Activated gamma-delta T cell treated with Interleukin-2 at 50 U/mL for 16 hours (primary cell): ENCODE data around the gene CCNO.

Experiments
- DNase-seq: peaks from one replicate; pipeline ENCODE4 v3.0.0-alpha.2; 2020

Gene CCNO

DNA sequence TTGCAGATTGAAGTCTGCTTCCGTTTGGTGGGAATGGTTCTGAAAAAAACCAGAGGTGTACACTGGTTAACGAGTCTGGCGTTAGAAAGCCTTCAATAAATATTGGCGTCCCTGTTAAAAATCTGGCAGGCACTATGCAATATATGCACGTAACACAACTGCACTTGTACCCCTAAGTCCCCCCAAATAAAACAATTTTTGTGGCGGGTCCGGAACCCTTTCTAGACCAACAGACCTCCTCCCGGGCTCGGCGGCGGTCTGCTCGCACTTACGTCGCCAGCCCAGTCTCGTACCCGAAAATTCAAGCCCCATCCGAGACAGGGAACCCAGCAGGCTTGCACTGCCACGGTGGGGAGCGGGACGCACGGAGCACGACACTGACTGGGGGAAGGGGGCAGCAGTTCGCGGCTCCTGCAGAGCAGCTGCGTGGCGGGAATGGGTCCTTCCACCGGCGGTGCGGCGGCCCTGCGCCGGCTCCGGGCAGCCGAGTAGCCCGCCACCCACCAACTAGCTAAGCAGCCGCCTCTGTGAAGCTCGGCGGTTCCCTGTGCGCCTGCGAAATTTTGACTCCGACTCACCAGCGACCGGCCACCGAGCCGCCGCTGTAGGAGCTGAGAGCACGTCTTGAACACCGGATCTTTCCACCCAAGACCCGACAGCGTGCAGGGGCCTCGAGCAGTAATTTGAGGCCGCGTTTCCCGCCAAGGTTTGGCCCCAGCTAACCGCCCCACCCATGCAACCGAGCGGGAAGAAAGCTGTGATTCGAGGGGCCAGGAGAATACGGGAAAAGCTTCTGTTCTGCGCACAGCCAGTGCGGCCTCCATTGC is 10.2 kb downstream of the CCNO start:
- DNase-seq, result no peak

DNA sequence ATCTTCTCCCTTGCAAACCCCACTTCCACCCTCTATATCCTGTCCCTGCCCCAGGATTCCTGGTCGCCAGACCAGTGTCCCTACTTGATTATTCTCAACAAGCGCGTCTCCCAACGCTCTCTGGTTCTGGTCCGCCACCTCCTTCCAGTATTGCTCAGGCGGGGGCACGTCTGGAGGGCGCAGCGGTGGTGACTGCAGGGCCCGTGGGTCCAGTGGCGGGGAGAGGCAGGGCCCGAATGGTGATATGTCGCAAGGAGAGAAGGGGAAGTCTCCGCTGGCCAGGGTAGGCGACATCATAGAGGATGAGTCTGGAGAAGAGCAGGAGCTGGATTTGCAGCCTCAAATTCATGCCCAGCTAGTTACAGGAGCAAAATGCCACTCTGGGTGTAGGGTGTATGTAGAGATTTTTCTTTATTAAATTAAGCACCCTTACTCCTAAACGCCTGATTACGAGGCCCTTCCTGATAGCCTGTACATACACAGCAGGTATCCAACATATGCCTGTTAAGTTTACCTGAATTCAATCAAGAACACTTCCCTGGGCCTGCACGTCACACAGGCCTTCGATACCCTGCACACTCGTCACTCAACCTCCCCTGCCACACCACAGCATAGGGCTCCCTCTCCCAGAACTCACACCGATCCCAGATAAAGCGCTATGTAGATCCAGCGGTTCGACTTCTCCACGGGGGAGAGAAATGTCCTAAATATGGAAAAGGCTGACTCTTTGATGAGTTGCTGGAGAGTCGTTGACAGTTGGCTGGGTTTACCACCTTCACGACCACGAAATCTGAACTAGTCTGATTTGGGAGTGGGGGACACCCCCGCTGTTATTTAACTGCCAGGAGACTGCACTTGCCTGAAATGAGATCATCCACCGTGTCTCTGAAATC is 11.1 kb downstream of the CCNO start:
- DNase-seq, result no peak

DNA sequence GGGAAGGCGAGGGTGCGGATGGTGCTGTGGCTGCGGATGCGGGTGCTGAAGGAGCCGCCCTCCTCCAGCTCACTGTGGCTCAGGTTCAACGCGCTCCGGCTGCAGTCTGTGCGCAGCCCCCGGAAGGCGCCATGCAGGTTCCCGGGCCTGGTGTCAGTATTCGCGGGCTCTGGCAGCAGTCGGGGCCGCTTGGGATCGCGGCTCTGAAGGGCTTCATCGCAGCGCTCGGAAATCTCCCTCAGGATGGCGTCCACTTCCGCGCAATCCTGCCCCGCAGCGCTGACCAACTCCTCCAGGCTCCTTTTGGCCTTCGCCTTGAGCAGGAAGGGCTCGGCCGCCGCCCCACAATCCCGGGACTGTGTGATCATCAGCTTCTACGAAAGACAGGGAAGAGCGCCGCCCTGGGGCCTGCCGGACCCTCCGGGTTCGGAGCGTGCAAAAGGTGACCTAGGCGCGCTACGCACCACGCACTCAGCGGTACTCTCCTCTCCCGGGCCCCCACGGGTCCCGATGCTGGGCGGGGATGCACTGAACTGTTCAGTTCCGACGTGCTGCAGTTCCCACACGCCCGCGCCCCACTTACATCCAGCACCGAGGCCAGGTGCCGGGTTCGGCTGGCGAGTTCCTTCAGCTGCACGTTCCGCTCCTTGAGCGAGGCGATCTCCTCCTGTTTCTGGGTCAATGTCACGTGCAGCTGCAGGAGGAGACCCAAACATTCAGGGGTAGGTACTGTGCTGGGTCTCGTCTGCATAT is 12.8 kb downstream of the CCNO start:
- no peak for DNase-seq

DNA sequence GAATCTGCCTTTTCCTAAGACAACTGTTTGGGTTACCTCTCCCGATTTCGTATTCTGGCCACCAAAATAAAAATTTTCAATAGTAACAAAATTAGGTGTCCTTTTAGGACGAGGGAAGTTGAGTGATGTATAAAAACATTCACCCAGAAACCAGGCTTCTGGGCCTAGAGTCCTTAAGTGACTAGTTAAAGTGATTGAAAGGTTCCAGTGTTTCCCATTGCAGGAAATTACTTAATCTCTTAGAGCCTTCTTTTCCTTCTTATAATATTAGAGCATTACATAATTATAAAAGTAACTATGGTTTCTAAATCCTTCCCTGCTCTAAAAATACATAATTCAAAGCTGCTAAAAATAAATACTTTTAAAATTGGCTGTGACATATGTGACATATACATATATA is 13.6 kb downstream of the CCNO start:
- no peak for DNase-seq

DNA sequence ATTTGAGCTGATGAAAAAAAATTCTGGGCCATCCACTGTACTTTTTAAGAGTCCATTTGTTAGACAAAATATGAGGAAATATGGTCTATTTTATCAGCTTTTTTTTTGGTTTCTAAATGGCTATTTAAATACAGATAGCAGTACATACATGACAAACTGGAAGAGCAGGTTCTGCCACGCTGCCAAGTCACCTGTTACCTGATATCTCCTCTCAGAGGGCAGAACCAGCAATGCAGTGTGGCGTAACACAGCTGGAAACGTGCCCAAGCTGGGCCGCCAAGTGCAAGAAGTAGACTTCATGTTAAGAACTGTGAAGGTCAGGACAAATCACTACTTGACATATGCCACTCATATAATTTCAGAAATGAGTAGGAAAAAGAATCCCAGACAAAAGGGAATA is 14.4 kb downstream of the CCNO start:
- no peak for DNase-seq

DNA sequence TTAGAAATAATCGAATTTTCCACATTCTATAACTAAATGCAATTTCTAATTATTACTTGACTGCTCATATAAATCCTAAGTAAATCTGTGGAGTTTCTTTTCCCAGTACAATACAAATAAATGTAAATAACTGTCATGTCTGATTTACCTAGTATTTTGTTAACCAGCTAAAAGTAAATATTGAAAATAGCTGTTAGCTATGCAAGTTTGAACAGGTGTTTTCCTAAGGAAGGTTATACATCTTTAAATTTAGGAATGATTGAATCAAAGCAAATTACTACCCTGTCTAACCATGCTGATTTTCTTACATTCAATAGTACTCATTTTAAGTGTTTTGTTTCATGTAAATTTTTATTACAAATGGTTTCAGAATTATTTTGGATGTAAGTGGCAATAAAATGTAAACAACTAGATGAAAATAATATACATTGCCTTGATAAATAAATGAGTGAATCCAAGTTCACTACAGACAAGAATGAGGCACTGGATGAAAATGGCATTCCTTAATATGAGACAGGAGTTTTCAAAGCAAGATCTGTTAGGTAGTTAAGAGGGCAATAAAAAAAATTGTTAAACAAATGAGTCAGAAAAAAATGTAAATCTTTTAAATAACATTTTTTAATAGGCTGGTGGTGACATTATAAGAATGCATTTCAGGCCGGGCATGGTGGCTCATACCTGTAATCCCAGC is 22.1 kb downstream of the CCNO start:
- no peak for DNase-seq

DNA sequence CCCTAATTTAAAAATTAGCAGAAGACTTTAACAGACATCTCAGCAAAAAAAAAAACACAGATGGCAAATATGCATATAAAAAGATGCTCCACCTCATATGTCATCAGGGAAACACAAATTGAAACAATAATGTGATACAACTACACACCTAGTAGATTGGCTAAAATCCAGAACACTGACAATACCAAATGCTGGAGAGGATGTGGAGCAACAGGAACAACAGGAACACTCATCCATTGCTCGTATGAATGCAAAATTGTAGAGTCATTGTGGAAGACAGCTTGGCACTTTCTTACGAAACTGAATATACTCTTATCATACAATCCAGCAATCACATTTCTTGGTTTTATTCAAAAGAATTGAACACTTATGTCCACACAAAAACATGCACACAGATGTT is 28.4 kb downstream of the CCNO start:
- DNase-seq, result no peak

DNA sequence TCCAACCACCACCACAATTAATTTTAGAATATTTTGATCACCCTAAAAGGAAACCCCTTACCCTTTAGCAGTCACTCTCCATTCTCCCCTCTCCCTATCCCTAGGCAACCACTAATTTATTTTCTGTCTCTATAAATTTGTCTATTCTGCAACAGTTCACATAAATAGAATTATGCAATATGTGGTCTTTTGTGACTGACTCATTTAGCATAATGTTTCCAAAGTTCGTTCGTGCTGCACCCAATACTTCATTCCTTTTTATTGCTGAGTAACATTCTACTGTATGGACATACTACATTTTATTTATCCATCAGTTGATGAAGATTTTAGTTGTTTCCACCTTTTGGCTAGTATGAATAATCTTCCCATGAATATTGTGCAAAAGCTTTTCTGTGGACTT is 42.2 kb downstream of the CCNO start:
- DNase-seq, result no peak

DNA sequence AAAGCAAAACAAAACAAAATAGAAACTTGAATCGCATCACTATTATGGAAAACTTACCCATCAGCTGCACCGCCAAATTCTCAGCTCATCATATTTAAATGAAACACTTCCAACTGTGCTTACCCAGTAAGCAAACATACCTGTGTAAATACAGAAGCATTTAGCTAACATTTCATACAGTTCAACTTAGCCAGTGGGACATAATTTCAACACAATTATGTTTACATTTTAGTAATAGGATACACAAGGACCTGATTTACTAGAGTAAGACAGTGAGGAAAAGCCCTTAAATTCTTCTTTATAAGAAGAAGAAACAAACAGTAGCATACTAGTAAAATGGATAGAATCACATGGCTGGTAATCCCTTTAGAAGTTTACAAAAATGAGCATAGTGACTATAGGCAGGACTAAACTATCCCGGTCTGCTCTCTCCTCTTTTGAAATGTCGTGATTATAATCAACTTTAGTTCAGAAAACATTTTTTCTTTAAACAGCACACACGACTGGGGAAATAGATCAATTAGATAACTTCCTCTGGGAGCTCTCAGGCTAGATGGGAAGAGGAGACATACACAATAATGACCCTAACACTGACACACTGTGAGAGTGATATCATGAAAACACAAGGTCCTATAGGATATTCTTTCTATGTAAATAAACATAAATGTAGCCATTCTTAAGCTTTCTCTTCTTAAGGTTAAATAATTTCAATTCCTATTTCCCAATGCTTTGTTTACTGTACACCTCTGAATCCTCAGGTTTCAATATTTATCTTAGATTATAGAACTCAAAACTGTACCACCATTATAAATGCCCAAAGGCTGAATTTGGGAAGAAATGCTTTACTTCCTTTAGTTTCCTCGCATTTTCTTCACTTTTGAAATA is 44.5 kb downstream of the CCNO start:
- no peak for DNase-seq

DNA sequence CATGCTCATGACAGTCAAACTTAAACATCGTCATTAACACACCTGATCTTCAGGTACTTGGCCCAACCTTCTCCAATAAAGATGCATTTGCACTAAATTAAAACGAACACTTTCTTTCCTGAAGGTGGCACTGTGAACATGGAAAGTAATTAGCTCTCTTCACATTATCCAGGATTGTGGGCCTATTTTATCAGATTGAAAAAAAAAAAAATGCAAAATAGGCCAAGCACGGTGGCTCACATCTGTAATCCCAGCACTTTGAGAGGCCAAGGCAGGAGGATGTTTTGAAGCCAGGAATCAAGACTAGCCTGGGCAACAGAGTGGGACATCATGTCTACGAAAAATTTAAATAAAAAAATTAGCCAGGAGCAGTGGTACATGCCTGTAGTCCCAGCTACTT is 46.0 kb downstream of the CCNO start:
- DNase-seq, result no peak
